GM10266 (cell line): ENCODE measurements around the gene NHERF2.

Source experiments
- DNase-seq: peaks from one replicate; pipeline ENCODE4 v3.0.0; 2012; ENCODE audit errors: extremely low spot score
- CTCF ChIP-seq: IDR thresholded peaks from 2 replicates; pipeline ENCODE4 v1.5.1; 2012; ENCODE audit warnings: mild to moderate bottlenecking, low read depth; ENCODE audit not compliant: control insufficient read depth, insufficient read depth; ENCODE audit errors: missing control alignments

NHERF2 gene

DNA sequence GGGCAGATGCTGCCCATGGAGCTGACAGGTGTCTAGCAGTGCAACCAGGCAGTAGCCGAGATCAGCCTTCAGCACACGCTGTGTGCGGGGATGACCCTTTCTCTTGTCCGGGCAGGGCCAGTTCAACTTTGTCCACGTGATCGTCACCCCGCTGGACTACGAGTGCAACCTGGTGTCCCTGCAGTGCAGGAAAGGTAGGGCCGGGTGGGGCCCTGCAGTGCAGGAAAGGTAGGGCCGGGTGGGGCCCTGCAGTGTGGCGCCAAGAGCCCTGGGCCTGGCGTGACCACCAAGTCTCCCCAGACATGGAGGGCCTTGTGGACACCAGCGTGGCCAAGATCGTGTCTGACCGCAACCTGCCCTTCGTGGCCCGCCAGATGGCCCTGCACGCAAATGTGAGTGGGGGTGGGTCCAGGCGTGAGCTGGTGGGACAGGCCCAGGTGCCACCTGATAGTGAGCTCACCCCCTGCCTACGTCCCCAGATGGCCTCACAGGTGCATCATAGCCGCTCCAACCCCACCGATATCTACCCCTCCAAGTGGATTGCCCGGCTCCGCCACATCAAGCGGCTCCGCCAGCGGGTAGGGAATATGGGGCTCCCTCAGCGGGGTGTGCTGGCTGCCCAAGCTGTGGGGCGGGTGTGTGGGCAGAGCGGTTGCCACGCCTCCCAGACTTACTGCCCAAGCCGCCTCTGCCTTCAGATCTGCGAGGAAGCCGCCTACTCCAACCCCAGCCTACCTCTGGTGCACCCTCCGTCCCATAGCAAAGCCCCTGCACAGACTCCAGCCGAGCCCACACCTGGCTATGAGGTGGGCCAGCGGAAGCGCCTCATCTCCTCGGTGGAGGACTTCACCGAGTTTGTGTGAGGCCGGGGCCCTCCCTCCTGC lies 61.3 kb downstream of the NHERF2 start:
- no peak for DNase-seq
- no peak for TF ChIP-seq CTCF
